Measurements from ENCODE around the gene CDT1.

CDT1 gene

GRCh38 chr16:88774544-88775393 lies 28.8 kb upstream of the CDT1 start:
- no peak for TF ChIP-seq CTCF (IDR thresholded peaks at IDR 0.05; ENCODE audit: low read depth, low read length)
- no peak for TF ChIP-seq POLR2A (IDR thresholded peaks at IDR 0.05; ENCODE audit: extremely low read depth, insufficient read length)
- no peak for TF ChIP-seq MYC (IDR thresholded peaks at IDR 0.05; ENCODE audit: low read depth, low read length)
- TF ChIP-seq, protein P1, sequence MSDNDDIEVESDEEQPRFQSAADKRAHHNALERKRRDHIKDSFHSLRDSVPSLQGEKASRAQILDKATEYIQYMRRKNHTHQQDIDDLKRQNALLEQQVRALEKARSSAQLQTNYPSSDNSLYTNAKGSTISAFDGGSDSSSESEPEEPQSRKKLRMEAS (IDR thresholded peaks at IDR 0.05; ENCODE audit: low read depth, low read length): no peak
- DNase-seq (ENCODE audit: low read depth): no peak
- H3K4me3 ChIP-seq (ENCODE audit: low read depth, low read length): no peak overlapping the region

DNA sequence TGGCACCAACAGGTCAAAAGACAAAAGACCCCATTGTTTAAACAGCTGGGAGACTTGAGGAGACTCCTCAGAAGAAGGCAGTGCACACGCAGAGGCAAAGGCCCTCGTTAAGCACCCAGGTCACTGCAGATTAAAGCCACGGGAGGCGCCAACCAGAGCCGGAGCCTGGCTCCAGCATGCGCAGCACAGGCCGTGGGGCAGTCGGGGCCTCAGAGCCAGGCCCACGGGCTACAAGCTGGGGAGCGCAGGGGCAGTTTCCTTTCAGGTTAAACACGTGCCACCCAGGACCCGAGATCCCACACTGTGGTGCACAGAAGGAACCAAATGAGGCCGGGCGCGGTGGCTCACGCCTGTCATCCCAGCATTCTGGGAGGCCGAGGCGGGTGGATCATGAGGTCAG lies 27.8 kb upstream of the CDT1 start:
- TF ChIP-seq POLR2A (IDR thresholded peaks at IDR 0.05; ENCODE audit: extremely low read depth, insufficient read length): no peak
- TF ChIP-seq CTCF (IDR thresholded peaks at IDR 0.05; ENCODE audit: low read depth, low read length): no peak
- TF ChIP-seq, protein P1 (IDR thresholded peaks at IDR 0.05; ENCODE audit: low read depth, low read length): no peak
- no peak for TF ChIP-seq MYC (IDR thresholded peaks at IDR 0.05; ENCODE audit: low read depth, low read length)
- no peak for DNase-seq (ENCODE audit: low read depth)

GRCh38 chr16:88777471-88778270 lies 25.9 kb upstream of the CDT1 start:
- no peak for DNase-seq (ENCODE audit: low read depth)
- no peak overlapping the region for H3K4me3 ChIP-seq (ENCODE audit: low read depth, low read length)
- TF ChIP-seq MYC (IDR thresholded peaks at IDR 0.05; ENCODE audit: low read depth, low read length) (no peak), CTCF (IDR thresholded peaks at IDR 0.05; ENCODE audit: low read depth, low read length) (no peak), POLR2A (IDR thresholded peaks at IDR 0.05; ENCODE audit: extremely low read depth, insufficient read length) (no peak)
- TF ChIP-seq, protein P1 (IDR thresholded peaks at IDR 0.05; ENCODE audit: low read depth, low read length): no peak

More for the DNA sequence above, 27.8 kb upstream of the CDT1 start:
- H3K4me3 ChIP-seq (ENCODE audit: low read depth, low read length): no peak overlapping the region

- no peak for DNase-seq (ENCODE audit: low read depth)
- H3K4me3 ChIP-seq (ENCODE audit: low read depth, low read length): no peak overlapping the region
- TF ChIP-seq MYC (IDR thresholded peaks at IDR 0.05; ENCODE audit: low read depth, low read length) (no peak), POLR2A (IDR thresholded peaks at IDR 0.05; ENCODE audit: extremely low read depth, insufficient read length) (no peak), CTCF (IDR thresholded peaks at IDR 0.05; ENCODE audit: low read depth, low read length) (no peak)
- TF ChIP-seq, protein P1 (IDR thresholded peaks at IDR 0.05; ENCODE audit: low read depth, low read length): no peak
Measured at GRCh38 chr16:88778271-88778525, 25.4 kb upstream of the CDT1 start.

- TF ChIP-seq CTCF (IDR thresholded peaks at IDR 0.05; ENCODE audit: low read depth, low read length) (no peak), MYC (IDR thresholded peaks at IDR 0.05; ENCODE audit: low read depth, low read length) (no peak), POLR2A (IDR thresholded peaks at IDR 0.05; ENCODE audit: extremely low read depth, insufficient read length) (no peak)
- TF ChIP-seq, protein P1 (IDR thresholded peaks at IDR 0.05; ENCODE audit: low read depth, low read length): no peak
- DNase-seq (ENCODE audit: low read depth): no peak
- H3K4me3 ChIP-seq (ENCODE audit: low read depth, low read length): no peak overlapping the region
Measured at GRCh38 chr16:88778541-88779065, 25.0 kb upstream of the CDT1 start.
